Common myeloid progenitor, CD34-positive (primary cell): ENCODE data around the gene ATF2.
A peak's percentile ranks its signal among the peaks of the same experiment; 100 is the strongest.

Experiments
- CTCF ChIA-PET: fragments of 350-600 bp; sonication (Branson Sonifier 250); formaldehyde crosslinking; loops from one replicate; lab custom pipeline; 2021; ENCODE audit warnings: antibody characterized with exemption; lab: Charles Lee
- POLR2A ChIA-PET: fragments of 350-600 bp; sonication (Branson Sonifier 250); formaldehyde crosslinking; loops from one replicate; lab custom pipeline; 2021; ENCODE audit warnings: antibody characterized with exemption; lab: Charles Lee
- DNase-seq, 3 donors: peaks; one replicate each; pipeline versions ENCODE4 v3.0.0 to v3.0.0-alpha.2; 2013
- H3K27ac ChIP-seq, 2 experiments: 1 replicate in 1 of 2; 2 replicates in 1 of 2; pipeline ENCODE4 v1.7.0; 2013; ENCODE audit warnings: inconsistent platforms in 2 of 2, low read length in 2 of 2, mild to moderate bottlenecking in 2 of 2, low read depth in 1 of 2, moderate library complexity in 1 of 2; ENCODE audit not compliant: severe bottlenecking in 2 of 2, insufficient read depth in 1 of 2, poor library complexity in 1 of 2
- H3K27me3 ChIP-seq, 5 experiments: replicated peaks in 2 of 5; 1 replicate in 3 of 5; 2 replicates in 2 of 5; pipeline versions ENCODE4 v1.6.1 to v1.7.0; 2013; ENCODE audit warnings: low read length in 4 of 5, mild to moderate bottlenecking in 2 of 5, moderate library complexity in 2 of 5, inconsistent platforms in 1 of 5; ENCODE audit not compliant: insufficient read depth in 5 of 5, control insufficient read depth in 4 of 5
- H3K36me3 ChIP-seq, 4 experiments: 1 replicate in 2 of 4; 2 replicates in 2 of 4; pipeline versions ENCODE4 v1.6.1 to v1.7.0; 2013; ENCODE audit warnings: low read length in 3 of 4, control low read depth in 1 of 4, mild to moderate bottlenecking in 1 of 4; ENCODE audit not compliant: control insufficient read depth in 4 of 4, insufficient read depth in 4 of 4
- H3K4me1 ChIP-seq, 4 experiments: 1 replicate in 3 of 4; 2 replicates in 1 of 4; pipeline versions ENCODE4 v1.6.1 to v1.7.1; 2013; ENCODE audit warnings: low read length in 3 of 4, mild to moderate bottlenecking in 3 of 4, control low read depth in 1 of 4, inconsistent platforms in 1 of 4, moderate library complexity in 1 of 4; ENCODE audit not compliant: control insufficient read depth in 4 of 4, insufficient read depth in 4 of 4; ENCODE audit errors: control extremely low read depth in 1 of 4
- H3K4me3 ChIP-seq, 7 experiments: 1 replicate in 4 of 7; 2 replicates in 3 of 7; pipeline versions ENCODE4 v1.5.1 to v1.7.0; 2013; ENCODE audit warnings: mild to moderate bottlenecking in 7 of 7, low read length in 6 of 7, moderate library complexity in 6 of 7, inconsistent platforms in 2 of 7, low read depth in 2 of 7, control low read depth in 1 of 7; ENCODE audit not compliant: insufficient read depth in 4 of 7, control insufficient read depth in 1 of 7; ENCODE audit errors: extremely low read depth in 1 of 7
- H3K9me3 ChIP-seq, 5 experiments: 1 replicate in 4 of 5; 2 replicates in 1 of 5; pipeline versions ENCODE4 v1.6.1 to v1.7.1; 2013; ENCODE audit warnings: low read length in 4 of 5, mild to moderate bottlenecking in 2 of 5, inconsistent platforms in 1 of 5, low read depth in 1 of 5, moderate library complexity in 1 of 5; ENCODE audit not compliant: control insufficient read depth in 4 of 5, insufficient read depth in 2 of 5; ENCODE audit errors: control extremely low read depth in 1 of 5
- WGBS: methylation state at CpG from one replicate; pipeline ENCODE4 v1.1.5; 2013; ENCODE audit not compliant: insufficient coverage; 5-methylcytosine and 5-hydroxymethylcytosine counted together

Gene ATF2

GRCh38 chr2:175136334-175137215 lies 31.4 kb downstream of the ATF2 start:
- Histone ChIP-seq H3K36me3 (peaks cover 10 to 29% (median 15%) of the 10 kb centered on the region in 4 experiments), H3K27me3 (no peaks in the 10 kb centered on the region), H3K9me3 (no peaks in the 10 kb centered on the region), H3K4me1 (no peaks in the 10 kb centered on the region), H3K27ac (no peak overlapping the region), H3K4me3 (no peak overlapping the region)
- POLR2A ChIA-PET = no interaction called here
- CTCF ChIA-PET = interaction anchor here (0.5 to 1.4 kb wide), 5 partner anchors 9 to 757 kb away, joined by 3 to 4 read pairs (median 3); no protein-coding TSS in a partner anchor
- no peak for DNase-seq

GRCh38 chr2:175135862-175136261 lies 32.1 kb downstream of the ATF2 start:
- Histone ChIP-seq H3K4me1 (no peaks in the 10 kb centered on the region), H3K27me3 (no peaks in the 10 kb centered on the region), H3K4me3 (no peak overlapping the region), H3K27ac (no peak overlapping the region), H3K9me3 (no peaks in the 10 kb centered on the region), H3K36me3 (peaks cover 10 to 30% (median 15%) of the 10 kb centered on the region in 4 experiments)
- POLR2A ChIA-PET = no interaction called here
- CTCF ChIA-PET = interaction anchor here (0.9 kb wide), 1 partner anchor 38 kb away, joined by 3 read pairs; no protein-coding TSS in a partner anchor
- no peak for DNase-seq
- 100% methylated on average over 1 of the region's 2 CpGs for WGBS

DNA sequence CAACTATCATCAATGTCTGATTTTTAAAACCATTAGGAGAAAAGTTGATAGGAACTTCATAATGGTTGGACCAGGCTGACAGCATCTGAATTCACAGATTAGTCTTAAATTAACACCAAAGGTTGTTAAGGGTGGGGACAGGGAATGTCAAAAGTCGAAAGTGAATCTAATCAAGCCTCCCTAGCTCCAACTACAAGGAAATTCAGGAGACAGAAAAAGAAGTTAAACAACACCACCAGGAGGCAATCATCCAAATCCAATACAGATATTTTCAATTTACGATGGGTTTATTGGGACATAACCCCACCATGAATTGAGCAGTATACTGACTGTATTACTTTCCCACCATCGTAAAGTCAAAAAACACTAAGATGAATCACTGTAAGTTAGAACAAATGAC lies 32.8 kb downstream of the ATF2 start:
- Histone ChIP-seq H3K27me3 (no peaks in the 10 kb centered on the region), H3K27ac (no peak overlapping the region), H3K36me3 (peaks cover 10 to 30% (median 14%) of the 10 kb centered on the region in 4 experiments), H3K4me3 (no peak overlapping the region), H3K9me3 (no peaks in the 10 kb centered on the region), H3K4me1 (no peaks in the 10 kb centered on the region)
- no peak for DNase-seq
- POLR2A ChIA-PET = no interaction called here
- WGBS = 100% methylated on average over 2 of the region's 3 CpGs
- CTCF ChIA-PET = no interaction called here

DNA sequence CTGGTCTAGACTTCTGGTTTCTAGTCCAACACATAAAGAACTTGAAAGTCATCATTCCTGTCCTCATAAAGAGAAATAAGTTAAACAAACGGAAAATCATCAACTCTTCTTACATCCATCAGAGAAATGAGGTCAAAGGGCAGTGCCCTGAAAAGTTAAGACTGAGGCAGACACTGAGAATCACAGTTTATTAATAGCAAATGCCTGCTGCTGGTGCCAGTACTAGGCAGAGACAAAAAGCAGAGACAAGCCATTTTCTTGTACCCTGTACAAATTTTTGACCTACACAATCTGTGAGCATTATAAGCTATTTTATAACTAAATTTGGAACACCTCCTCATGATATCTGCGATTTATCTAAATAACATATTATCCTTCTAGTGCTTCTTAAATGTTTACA lies 36.8 kb downstream of the ATF2 start:
- H3K4me3 ChIP-seq = no peak overlapping the region
- H3K36me3 ChIP-seq = peaks cover 10 to 43% (median 29%) of the 10 kb centered on the region in 4 experiments
- WGBS = 100% methylated on average over 1 of the region's 2 CpGs
- H3K27me3 ChIP-seq = no peaks in the 10 kb centered on the region
- H3K27ac ChIP-seq = no peak overlapping the region
- no peaks in the 10 kb centered on the region for H3K9me3 ChIP-seq
- no peaks in the 10 kb centered on the region for H3K4me1 ChIP-seq
- CTCF ChIA-PET = no interaction called here
- POLR2A ChIA-PET = no interaction called here
- no peak for DNase-seq

DNA sequence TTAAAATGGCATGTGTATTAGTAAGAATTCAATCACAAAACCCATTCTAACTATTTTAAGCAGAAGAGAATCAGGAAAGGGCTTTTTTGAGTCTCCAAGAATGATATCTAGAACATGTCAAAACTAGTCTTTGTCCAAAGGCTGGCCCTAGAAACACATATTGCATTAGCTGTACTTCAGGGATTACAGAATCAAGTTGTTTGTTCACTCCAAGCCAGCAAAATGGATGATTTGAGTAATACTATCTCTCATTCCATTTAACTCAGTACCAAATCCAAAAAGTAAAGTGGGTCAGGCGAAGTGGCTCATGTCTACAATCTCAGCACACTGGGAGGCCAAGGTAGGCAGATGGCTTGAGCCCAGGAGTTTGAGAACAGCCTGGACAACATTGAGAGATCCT lies 41.3 kb downstream of the ATF2 start:
- no CpG with 5 or more reads among the region's 1 CpG for whole genome bisulfite sequencing
- Histone ChIP-seq H3K4me3 (no peak overlapping the region), H3K9me3 (no peaks in the 10 kb centered on the region), H3K27me3 (no peaks in the 10 kb centered on the region), H3K36me3 (peaks cover 8 to 28% (median 23%) of the 10 kb centered on the region in 4 experiments), H3K4me1 (no peaks in the 10 kb centered on the region), H3K27ac (no peak overlapping the region)
- no peak for DNase-seq
- ChIA-PET POLR2A (no interaction called here), CTCF (no interaction called here)

DNA sequence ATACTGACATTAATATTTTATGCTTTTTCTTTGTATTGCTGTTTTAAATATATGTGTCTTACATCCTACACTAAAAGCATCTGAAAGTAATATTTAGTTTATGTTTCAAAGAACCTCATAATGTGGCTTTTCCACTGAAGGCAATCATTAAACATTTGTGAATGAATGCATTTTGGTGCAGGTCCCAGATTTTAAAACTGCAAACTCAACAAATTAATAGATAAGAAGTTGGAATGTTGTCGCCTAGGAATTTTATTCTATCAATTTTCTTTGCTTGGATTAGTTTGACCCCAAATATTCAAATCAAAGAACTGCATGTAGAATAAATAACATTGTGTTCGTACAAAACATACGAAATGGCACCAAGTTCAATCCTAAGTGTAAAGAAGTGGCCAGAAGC lies 44.7 kb downstream of the ATF2 start:
- Histone ChIP-seq H3K4me1 (no peaks in the 10 kb centered on the region), H3K4me3 (no peak overlapping the region), H3K27me3 (no peaks in the 10 kb centered on the region), H3K36me3 (peaks cover 12 to 22% (median 14%) of the 10 kb centered on the region in 4 experiments), H3K9me3 (peaks cover 0 to 1% (median 0%) of the 10 kb centered on the region in 5 experiments), H3K27ac (no peak overlapping the region)
- no peak for DNase-seq
- WGBS = no CpG with 5 or more reads among the region's 3 CpGs
- ChIA-PET POLR2A (no interaction called here), CTCF (interaction anchor here (1.1 kb wide), 1 partner anchor 26 kb away, joined by 3 read pairs; no protein-coding TSS in a partner anchor)

- Histone ChIP-seq H3K4me3 (no peak overlapping the region), H3K36me3 (peaks cover 16 to 50% (median 29%) of the 10 kb centered on the region in 4 experiments), H3K27ac (no peak overlapping the region), H3K9me3 (no peaks in the 10 kb centered on the region), H3K4me1 (no peaks in the 10 kb centered on the region), H3K27me3 (no peaks in the 10 kb centered on the region)
- POLR2A ChIA-PET = no interaction called here
- no CpG with 5 or more reads among the region's 3 CpGs for WGBS
- DNase-seq = peak; percentile 43 to 76 (median 70)
- CTCF ChIA-PET = interaction anchor here (1.0 to 2.1 kb wide), 8 partner anchors 8 to 217 kb away, joined by 3 to 10 read pairs (median 4); no protein-coding TSS in a partner anchor
Observed at GRCh38 chr2:175111200-175111657, 56.8 kb downstream of the ATF2 start.
